MV-4-11 (cell line): ENCODE data around the gene KRTAP4-4.
"Not testable (repeated sequence)": the region's sequence is repeated elsewhere in the genome, so short reads cannot be mapped to it uniquely, and the experiment has no call there.

Experiments
- DNase-seq: peaks from one replicate; lab custom pipeline; 2025; lab: John Stamatoyannopoulos, UW

The KRTAP4-4 gene

DNA sequence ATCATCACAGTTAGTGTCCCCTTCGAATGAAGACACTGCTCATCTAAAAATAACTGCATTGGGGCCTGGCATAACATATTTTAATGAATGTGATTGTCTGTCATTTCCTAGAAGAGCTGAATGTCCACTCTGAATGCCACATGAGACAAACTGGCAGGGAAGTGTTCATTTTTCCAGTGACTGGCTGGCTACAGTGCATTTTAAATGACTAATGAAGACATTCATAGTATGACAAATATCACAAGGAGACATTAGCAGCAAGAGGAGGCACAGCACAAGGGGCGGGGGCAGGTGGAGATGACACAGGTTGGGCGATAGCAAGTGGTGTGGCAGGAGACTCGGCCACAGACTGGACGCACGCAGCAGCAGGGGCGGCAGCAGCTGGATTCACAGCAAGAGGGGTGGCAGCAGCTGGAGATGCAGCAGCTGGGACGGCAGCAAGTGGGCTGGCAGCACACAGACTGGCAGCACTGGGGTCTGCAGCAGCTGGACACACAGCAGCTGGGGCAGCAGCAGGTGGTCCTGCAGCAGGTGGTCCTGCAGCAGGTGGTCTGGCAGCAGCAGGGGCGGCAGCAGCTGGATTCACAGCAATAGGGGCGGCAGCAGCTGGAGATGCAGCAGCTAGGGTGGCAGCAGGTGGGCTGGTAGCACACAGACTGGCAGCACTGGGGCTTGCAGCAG, 11.4 kb downstream of the KRTAP4-4 start:
- not testable (repeated sequence) for DNase-seq

DNA sequence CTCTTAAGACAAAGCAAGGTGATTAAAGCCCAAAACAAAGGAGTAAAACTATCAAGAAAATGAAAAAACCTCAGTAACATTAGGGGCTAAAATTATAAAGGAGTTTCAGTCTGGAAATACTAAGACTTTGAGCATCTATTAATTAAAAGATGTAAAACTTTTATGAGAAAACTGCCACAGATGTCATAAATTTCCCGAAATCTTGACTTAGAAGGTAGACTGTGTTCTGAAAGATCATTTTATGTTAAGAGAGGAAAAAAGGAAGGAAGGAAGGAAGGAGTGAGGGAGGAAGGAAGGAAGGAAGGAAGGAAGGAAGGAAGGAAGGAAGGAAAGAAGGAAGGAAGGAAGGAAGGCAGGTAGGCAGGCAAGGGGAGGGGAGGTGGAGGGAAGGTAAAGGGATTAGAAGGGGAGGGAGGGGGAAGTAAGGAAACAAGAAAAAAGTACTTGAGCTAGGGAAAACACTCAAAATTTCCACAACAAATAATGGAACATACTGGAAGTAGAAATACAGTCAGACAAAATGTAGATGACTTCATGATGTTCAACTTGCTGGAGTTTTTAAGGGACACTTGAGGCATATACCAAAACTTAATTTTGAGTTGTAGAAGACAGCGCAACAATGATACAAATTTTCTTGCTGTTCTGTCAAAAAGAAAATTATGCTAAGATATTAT, 12.9 kb downstream of the KRTAP4-4 start:
- DNase-seq, result no peak

GRCh38 chr17:41145261-41145660, 15.3 kb downstream of the KRTAP4-4 start:
- no peak for DNase-seq

- DNase-seq, result no peak
Observed at GRCh38 chr17:41144846-41145245, 15.7 kb downstream of the KRTAP4-4 start.

GRCh38 chr17:41141361-41141760, 19.2 kb downstream of the KRTAP4-4 start:
- no peak for DNase-seq

- peak; percentile 3 for DNase-seq
Observed at GRCh38 chr17:41140360-41141131, 20.0 kb downstream of the KRTAP4-4 start, which contains the start of gene KRTAP4-6. Gene KRTAP4-6 (minus strand): TSS chr17:41140544. CDS start chr17:41140487, 57 bp downstream.

- not testable (repeated sequence) for DNase-seq
Observed at GRCh38 chr17:41139865-41140264, 20.7 kb downstream of the KRTAP4-4 start.

DNA sequence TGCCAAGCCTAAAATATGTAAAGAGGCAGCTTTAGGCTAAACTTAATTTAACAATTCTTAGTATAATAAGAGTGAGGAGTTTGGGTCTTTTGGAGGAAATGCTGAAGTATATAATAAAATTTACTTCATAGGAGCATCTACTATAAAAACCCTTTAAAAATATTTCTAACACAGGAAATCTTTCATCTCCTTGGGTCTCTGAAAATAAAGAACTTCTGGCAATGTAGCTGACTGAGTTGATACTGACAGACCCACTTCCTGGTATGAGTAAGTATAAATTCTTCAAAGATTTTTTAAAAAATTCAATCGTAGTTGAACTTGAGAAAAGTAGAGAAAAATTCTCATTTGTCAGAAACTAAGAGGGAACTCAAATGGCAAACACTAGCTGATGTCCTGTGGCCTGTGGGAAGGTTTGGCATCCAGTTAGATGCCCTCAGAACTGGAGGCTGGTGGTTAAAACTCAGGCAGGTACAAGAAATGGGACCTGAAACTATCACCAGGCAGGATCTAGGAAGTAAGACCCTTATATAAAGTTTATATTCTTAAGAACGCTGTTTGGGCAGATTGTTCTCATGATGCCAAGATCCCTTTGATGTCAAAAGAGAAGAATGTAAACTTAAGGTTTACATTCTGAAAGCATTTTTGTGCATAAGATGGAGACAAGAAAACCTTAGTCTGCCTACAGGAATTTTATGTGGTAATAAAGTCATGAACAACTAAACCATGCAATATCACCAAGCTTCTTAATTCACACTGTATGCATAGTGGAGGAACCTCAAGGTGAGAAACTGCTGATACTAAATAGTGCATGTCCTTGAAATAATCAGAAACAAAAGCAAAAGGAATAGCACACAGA, 26.4 kb downstream of the KRTAP4-4 start:
- no peak for DNase-seq

DNA sequence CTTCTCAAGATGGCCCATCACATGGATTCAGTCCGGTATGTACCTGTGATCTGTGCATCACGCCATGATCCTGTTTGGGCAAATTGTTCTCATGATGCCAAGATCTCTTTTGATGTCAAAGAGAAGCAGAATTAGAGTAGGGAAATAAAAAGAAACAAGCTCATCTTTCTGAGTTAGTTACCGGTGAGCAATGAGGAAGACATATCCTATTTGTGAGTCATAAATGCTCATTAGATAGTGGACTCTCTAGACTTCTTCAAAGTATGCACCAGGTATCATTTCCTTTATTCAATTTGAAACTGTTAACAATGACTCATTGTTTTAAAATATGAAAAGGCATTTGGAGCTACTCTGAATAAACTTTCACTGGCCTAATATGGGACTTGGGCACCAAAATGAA, 28.6 kb downstream of the KRTAP4-4 start:
- DNase-seq, result no peak

- no peak for DNase-seq
Observed at GRCh38 chr17:41127371-41127770, 33.2 kb downstream of the KRTAP4-4 start.

DNA sequence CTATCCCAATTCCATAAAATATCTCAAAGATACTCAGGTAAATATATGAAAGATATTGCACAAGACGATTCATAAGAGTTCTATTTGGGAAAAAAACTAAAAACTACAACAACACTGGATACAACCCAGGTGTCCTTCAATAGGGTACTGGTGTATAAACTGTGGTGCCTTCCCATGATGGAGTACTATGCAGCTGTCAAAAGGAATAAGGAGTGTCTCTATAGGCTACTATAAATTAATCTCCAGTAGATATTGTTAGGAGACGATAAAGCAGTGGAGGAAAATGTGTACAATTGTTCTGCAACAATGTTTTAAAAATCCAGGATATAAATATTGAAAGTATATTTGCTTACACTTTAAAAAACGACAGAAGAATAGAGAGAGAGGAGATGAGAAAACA, 34.1 kb downstream of the KRTAP4-4 start:
- DNase-seq, result no peak

- DNase-seq, result no peak
Observed at GRCh38 chr17:41125064-41125463, 35.5 kb downstream of the KRTAP4-4 start.

DNA sequence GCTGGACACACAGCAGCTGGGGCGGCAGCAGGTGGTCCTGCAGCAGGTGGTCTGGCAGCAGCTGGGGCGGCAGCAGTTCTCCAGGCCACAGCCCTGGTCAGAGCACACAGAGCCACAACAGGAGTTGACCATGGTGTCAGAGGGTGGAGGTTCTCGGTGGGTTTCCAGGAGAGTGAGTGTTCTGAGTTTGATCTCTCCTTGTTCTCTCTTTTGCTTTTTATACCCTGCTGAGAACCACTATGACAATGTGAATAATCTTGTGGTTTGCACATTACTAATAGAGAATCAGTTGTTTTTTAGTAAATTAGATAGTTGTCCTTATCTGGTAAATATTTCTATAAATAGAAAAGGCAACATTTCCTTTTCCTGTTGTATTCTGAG, 36.6 kb downstream of the KRTAP4-4 start, which contains the start of gene KRTAP4-12:
TSS of gene KRTAP4-12 (minus strand) at position 192 of the 381 bp plus-strand sequence. CDS start at position 132, 60 bp downstream.
- DNase-seq, result not testable (repeated sequence)

DNA sequence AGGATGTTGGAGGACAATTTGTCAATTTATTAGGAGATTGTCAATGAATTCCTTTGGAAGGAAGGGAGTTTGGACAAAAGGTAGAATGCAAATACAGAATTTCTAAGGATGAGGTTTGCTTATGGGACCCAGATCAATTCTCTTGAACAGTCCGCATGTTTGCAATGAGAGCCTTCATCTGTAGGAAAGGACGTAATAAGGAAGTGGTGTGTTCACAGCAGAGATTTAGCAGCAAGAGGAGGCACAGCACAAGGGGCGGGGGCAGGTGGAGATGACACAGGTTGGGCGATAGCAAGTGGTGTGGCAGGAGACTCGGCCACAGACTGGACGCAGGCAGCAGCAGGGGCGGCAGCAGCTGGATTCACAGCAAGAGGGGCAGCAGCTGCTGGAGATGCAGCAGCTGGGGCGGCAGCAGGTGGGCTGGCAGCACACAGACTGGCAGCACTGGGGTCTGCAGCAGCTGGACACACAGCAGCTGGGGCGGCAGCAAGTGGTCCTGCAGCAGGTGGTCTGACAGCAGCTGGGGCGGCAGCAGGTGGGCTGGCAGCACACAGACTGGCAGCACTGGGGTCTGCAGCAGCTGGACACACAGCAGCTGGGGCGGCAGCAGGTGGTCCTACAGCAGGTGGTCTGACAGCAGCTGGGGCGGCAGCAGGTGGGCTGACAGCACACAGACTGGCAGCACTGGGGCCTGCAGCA, 37.1 kb downstream of the KRTAP4-4 start:
- DNase-seq, result not testable (repeated sequence)

DNA sequence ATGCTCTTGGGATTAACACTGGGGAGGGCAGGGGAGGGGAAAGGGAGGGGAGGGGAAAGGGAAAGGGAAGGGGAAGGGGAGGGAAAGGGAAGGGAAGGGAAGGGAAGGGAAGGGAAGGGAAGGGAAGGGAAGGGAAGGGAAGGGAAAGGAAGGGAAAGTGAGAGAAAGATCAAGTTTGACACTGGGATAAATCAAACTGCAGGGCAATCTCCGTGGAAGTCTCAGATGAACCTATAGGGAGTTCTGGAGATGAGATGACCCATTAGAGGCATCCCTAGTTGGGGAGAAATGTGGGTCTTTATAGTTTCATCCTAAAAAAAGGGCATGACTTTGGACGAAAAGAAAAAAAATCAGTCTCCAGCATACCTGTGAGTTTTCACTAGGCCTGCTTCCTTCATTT, 38.8 kb downstream of the KRTAP4-4 start:
- no peak for DNase-seq

DNA sequence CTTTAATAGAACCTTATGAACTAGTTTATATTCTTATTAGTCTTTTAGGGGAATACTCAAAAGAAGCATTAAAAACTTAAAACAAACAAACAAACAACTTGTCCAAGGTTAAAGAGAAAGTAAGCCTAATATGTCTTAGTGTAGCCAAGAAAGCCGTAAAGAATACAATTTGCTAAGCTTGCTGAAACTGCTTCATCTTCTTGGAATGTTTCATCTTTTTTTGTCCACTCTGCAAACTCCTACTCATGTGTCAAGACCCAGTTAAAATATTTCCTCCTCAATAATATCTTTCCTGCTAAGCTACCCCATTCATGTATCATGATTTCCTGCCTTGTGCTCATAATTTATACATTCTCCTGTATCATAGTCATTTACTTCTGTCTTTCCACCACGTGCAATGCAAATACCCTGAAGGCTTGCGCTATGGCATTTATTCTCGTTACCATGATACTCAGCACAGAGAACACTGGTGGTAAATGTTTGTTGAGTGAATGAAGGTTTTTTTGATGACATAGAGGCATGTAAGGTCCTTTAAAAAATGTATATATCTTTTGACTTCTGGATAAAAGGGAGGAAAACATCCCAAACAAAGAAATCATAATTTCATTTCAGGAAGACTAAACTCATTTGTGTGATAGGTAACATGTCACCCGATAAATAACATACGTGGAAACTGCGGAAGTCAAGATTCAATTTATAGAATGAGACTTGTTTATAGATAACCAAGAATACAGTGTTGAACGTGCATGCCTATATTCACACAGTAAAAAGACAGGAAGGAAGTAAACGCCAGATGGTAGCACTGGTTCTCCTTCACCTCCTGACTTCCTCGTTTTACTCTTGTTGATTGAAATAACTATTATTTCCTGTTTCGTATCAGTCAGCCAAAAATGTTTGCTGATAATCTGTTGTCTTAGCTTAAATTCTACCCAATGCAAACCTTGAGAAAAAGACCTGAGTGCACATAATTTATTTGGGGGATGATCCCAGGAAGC, 40.6 kb downstream of the KRTAP4-4 start:
- DNase-seq, result peak; percentile 82

DNA sequence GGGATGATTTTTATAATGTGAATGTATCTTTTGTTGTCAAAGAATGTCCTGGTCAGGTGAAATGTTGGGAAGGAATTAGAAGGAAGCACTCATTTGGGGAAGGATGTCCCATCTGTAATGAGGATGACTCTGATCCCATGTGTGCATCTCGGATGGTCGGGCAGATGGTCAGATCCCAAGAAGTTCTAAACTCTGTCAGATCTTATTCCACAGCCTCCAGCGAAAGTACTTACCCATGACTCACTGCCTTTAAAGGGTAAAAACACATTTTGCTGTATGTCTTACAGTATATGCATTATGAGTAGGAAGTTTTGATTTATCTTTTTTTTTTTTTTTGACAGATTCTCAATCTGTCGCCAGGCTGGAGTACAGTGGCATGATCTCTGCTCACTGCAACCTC, 41.8 kb downstream of the KRTAP4-4 start:
- no peak for DNase-seq

DNA sequence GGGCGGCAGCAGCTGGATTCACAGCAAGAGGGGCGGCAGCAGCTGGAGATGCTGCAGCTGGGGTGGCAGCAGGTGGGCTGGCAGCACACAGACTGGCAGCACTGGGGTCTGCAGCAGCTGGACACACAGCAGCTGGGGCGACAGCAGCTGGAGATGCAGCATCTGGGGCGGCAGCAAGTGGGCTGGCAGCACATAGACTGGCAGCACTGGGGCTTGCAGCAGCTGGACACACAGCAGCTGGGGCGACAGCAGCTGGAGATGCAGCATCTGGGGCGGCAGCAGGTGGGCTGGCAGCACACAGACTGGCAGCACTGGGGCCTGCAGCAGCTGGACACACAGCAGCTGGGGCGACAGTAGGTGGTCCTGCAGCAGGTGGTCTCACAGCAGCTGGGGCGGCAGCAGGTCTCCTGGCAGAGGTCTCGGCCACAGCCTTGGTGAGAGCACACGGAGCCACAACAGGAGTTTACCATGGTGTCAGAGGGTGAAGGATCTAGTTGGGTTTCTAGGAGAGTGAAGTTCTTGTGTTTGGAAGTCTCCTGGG, 42.6 kb downstream of the KRTAP4-4 start, which contains the start of gene KRTAP4-11:
TSS of gene KRTAP4-11 (minus strand) at position 528 of the 541 bp plus-strand sequence. CDS start at position 470, 58 bp downstream.
- DNase-seq, result not testable (repeated sequence)

GRCh38 chr17:41116297-41116696, 44.3 kb downstream of the KRTAP4-4 start:
- peak; percentile 65 for DNase-seq
